Effector memory CD4-positive, alpha-beta T cell (primary cell): Measurements from ENCODE around the gene FAM107B.

Source experiments
- DNase-seq, 3 donors: peaks; one replicate each; pipeline ENCODE4 v3.0.0-alpha.2; 2020
- H3K27ac ChIP-seq: 2 replicates; pipeline ENCODE4 v1.7.0; 2013; ENCODE audit warnings: mild to moderate bottlenecking, low read length, moderate library complexity; ENCODE audit not compliant: insufficient read depth, poor library complexity, severe bottlenecking
- H3K27me3 ChIP-seq: replicated peaks from 2 replicates; pipeline ENCODE4 v1.7.0; 2013; ENCODE audit warnings: mild to moderate bottlenecking, low read length; ENCODE audit not compliant: insufficient read depth, control insufficient read depth, poor library complexity, severe bottlenecking
- H3K36me3 ChIP-seq: 2 replicates; pipeline ENCODE4 v1.7.0; 2013; ENCODE audit warnings: mild to moderate bottlenecking, low read length, moderate library complexity; ENCODE audit not compliant: control insufficient read depth, insufficient read depth
- H3K4me1 ChIP-seq: 2 replicates; pipeline ENCODE4 v1.7.0; 2013; ENCODE audit warnings: low read length, mild to moderate bottlenecking; ENCODE audit not compliant: control insufficient read depth, insufficient read depth, poor library complexity, severe bottlenecking
- H3K4me3 ChIP-seq: 2 replicates; pipeline ENCODE4 v1.7.0; 2013; ENCODE audit warnings: low read length, low read depth, mild to moderate bottlenecking; ENCODE audit not compliant: insufficient read depth, poor library complexity, severe bottlenecking
- H3K9me3 ChIP-seq: 2 replicates; pipeline ENCODE4 v1.7.0; 2013; ENCODE audit warnings: mild to moderate bottlenecking, low read length, moderate library complexity; ENCODE audit not compliant: control insufficient read depth

FAM107B gene

GRCh38 chr10:14617852-14618251 lies 156.8 kb downstream of the FAM107B start:
- no peaks in the 10 kb centered on the region for H3K36me3 ChIP-seq
- H3K4me1 ChIP-seq = peaks cover 13% of the 10 kb centered on the region
- H3K27me3 ChIP-seq = no peaks in the 10 kb centered on the region
- DNase-seq = no peak
- no peak overlapping the region for H3K4me3 ChIP-seq
- H3K9me3 ChIP-seq = no peaks in the 10 kb centered on the region
- no peak overlapping the region for H3K27ac ChIP-seq

DNA sequence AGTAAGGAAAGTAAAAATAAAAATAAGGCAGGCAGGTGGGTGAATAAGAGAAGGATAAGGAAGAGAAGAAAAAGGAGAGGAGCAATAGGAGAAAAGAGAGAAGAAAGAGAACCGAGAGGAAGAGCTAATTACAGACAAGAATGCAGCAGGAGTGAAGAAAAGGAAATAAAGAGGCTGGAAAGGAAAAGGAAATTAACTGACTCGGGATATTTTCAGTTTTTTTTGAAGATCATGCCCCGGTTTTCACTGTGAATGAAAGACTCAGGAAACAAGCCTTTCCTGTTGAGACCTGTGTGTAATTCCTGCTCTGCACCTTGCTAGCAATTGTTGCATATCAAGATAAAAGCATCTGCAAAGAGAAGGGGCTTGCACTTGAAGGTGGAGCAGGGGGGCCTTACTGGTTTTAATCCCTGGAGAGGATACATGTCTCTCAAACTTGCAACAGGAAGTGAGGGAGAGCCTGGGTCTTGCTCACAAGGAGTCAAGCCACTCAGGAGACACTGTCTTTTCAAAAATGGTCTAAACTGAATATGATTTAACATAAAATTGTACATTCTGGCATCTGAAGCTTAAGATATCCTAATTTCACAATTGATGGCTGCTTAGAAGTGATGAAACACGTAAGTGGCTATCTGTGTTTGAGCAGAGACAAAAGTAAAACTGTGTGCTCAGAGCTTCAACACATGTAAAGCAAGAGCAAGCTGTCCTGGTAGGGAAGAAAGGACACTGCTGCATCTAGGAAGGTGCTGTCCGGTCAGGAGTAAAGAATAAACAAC lies 157.6 kb downstream of the FAM107B start:
- Histone ChIP-seq H3K9me3 (no peaks in the 10 kb centered on the region), H3K4me1 (peaks cover 13% of the 10 kb centered on the region), H3K27ac (no peak overlapping the region), H3K36me3 (no peaks in the 10 kb centered on the region), H3K4me3 (no peak overlapping the region), H3K27me3 (no peaks in the 10 kb centered on the region)
- DNase-seq = no peak

DNA sequence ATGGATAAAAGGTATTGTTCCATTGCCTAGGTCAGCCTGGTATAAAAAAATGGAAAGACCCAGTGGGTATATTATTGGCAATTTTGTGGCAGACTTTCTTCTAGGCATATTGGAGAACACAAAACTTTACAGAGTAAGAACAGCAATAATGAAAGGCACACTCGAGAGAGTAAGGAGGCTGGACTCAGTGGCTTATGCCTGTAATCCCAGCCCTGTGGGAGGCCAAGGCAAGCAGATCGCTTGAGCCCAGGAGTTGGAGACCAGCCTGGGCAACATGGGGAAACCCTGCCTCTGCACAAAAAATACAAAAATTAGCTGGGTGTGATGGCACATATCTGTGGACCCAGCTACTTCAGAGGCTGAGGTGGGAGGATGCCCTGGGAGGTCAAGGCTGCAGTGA lies 158.2 kb downstream of the FAM107B start:
- Histone ChIP-seq H3K4me3 (no peak overlapping the region), H3K27ac (no peak overlapping the region), H3K4me1 (peaks cover 13% of the 10 kb centered on the region), H3K9me3 (no peaks in the 10 kb centered on the region), H3K27me3 (no peaks in the 10 kb centered on the region), H3K36me3 (no peaks in the 10 kb centered on the region)
- DNase-seq = no peak

GRCh38 chr10:14613588-14613920 lies 161.1 kb downstream of the FAM107B start:
- DNase-seq = no peak
- Histone ChIP-seq H3K4me3 (no peak overlapping the region), H3K36me3 (no peaks in the 10 kb centered on the region), H3K27me3 (no peaks in the 10 kb centered on the region), H3K27ac (no peak overlapping the region), H3K4me1 (peaks cover 13% of the 10 kb centered on the region), H3K9me3 (no peaks in the 10 kb centered on the region)

DNA sequence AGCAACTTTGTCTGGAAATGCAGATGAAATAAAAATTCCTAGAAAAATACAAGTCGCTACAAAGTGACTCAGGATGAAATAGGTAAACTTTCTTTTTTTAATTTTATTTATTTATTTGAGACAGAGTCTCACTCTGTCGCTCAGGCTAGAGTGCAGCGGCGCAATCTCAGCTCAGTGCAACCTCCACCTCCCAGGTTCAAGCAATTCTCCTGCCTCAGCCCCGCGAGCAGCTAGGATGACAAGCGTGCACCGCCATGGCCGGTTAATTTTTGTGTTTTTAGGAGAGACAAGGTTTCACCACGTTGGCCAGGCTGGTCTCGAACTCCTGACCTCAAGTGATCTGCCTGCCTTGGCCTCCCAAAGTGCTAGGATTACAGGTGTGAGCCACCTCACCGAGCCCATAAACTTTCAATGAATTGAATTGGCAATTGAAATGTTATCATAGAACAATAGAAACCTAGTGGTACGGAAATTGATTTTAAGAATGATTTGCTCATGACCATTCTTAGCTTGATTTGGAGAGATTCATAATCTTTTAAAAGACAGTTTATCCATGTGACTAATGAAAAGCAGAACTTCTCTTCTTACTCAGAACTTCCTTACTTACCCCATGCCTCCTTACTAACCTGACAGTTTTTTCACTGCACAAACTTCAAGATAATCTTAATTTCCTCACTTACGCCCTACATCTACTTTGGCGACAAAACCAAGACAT lies 161.7 kb downstream of the FAM107B start:
- no peak for DNase-seq
- Histone ChIP-seq H3K4me1 (peaks cover 13% of the 10 kb centered on the region), H3K27me3 (no peaks in the 10 kb centered on the region), H3K4me3 (no peak overlapping the region), H3K9me3 (no peaks in the 10 kb centered on the region), H3K36me3 (no peaks in the 10 kb centered on the region), H3K27ac (no peak overlapping the region)

DNA sequence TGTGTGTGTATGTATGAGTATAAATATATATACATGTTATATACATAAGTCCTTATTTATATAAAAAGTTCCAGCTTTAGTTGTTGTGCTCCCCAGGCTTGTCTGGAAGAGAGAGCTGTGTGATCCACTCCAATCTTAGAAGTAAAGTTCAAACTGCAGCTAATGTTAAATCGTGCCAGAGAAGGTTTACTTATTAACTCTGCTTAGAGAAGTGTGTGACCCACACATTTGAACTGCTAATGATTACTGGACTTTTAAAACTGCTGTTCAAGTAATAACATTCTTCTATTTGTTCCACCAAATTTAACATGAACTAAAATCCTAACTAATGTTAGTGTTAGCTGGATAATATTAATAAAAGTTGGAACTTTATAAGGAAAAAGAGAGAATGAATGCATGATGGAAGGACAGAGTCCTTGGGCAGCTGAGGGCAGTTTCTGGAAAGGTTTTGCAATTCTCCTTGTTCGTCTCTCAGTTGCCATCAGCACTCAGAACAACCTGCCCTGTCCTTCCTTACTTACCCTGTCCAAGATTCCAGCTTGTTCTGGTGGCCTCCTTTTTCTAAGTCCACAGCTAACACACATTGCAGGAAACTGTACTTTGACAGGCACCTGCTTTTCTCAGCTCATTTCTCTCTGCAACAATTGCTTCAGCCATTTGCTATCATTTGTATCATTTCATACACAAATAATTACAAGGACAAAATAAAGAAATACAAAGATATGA lies 162.6 kb downstream of the FAM107B start:
- Histone ChIP-seq H3K9me3 (no peaks in the 10 kb centered on the region), H3K27ac (no peak overlapping the region), H3K4me3 (no peak overlapping the region), H3K4me1 (peaks cover 10% of the 10 kb centered on the region), H3K36me3 (no peaks in the 10 kb centered on the region), H3K27me3 (no peaks in the 10 kb centered on the region)
- no peak for DNase-seq

DNA sequence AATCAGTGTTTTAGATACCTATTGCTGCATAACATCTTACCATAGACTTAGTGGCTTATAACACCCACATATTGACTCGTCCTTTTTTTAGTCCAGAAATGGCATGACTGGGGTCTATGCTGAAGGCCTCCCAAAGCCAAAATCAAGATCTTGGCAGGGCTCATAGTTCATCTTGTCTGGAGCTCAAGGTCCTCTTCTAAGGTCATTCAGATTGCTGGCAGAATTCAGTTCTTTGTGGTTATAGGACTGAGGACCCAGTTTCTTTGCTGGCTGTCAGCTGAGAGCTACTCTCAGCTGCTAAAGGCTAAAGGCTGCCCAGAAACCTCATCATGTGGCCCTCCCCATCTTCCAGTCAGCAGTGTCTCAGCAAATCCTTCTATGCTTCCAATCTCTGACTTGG lies 165.5 kb downstream of the FAM107B start:
- H3K36me3 ChIP-seq = no peaks in the 10 kb centered on the region
- H3K4me1 ChIP-seq = peaks cover 6% of the 10 kb centered on the region
- no peaks in the 10 kb centered on the region for H3K9me3 ChIP-seq
- no peak overlapping the region for H3K4me3 ChIP-seq
- no peaks in the 10 kb centered on the region for H3K27me3 ChIP-seq
- DNase-seq = no peak
- no peak overlapping the region for H3K27ac ChIP-seq

- Histone ChIP-seq H3K9me3 (no peaks in the 10 kb centered on the region), H3K36me3 (no peaks in the 10 kb centered on the region), H3K27ac (no peak overlapping the region), H3K4me3 (no peak overlapping the region), H3K4me1 (peaks cover 6% of the 10 kb centered on the region), H3K27me3 (no peaks in the 10 kb centered on the region)
- no peak for DNase-seq
Measured at GRCh38 chr10:14608381-14609001, 166.2 kb downstream of the FAM107B start.

- no peak overlapping the region for H3K27ac ChIP-seq
- H3K4me3 ChIP-seq = no peak overlapping the region
- H3K9me3 ChIP-seq = no peaks in the 10 kb centered on the region
- H3K27me3 ChIP-seq = no peaks in the 10 kb centered on the region
- no peak for DNase-seq
- H3K4me1 ChIP-seq = peaks cover 17% of the 10 kb centered on the region
- H3K36me3 ChIP-seq = no peaks in the 10 kb centered on the region
Measured at GRCh38 chr10:14606633-14607032, 168.1 kb downstream of the FAM107B start.
